H1 (cell line): ENCODE data around the gene DDC. TPM values are rescaled to one million over a fixed set of nuclear protein-coding genes. Genes with fewer than 3 reads are reported as not detected.

Source experiments
- CTCF ChIA-PET: fragments of 300-600 bp; sonication (Branson Sonifier 250); formaldehyde crosslinking; loops from one replicate; lab custom pipeline; 2021; ENCODE audit not compliant: partially characterized antibody; lab: Charles Lee
- POLR2A ChIA-PET: fragments of 300-600 bp; sonication (Branson Sonifier 250); formaldehyde crosslinking; loops from one replicate; lab custom pipeline; 2021; ENCODE audit warnings: inconsistent platforms; ENCODE audit not compliant: partially characterized antibody; lab: Charles Lee
- DNase-seq, 2 experiments: peaks; one replicate each; pipeline versions ENCODE4 v3.0.0 to v3.0.0-alpha.2; 2010 to 2022; ENCODE audit warnings: low spot score in 2 of 2, low read depth in 1 of 2, mixed read lengths in 1 of 2
- FAIRE-seq: peaks from 2 replicates; lab custom pipeline; 2011; peaks lifted over from hg19 to GRCh38; lab: Jason Lieb, UNC
- H2AFZ ChIP-seq: 2 replicates; pipeline ENCODE4 v1.8.1; 2012; ENCODE audit warnings: low read length, inconsistent platforms
- H2AK5ac ChIP-seq: 2 replicates; pipeline ENCODE4 v1.6.1; 2013; ENCODE audit warnings: low read depth, low read length
- H2BK120ac ChIP-seq: replicated peaks from 2 replicates; pipeline ENCODE3; 2013; ENCODE audit warnings: low read depth, low read length, inconsistent platforms
- H2BK12ac ChIP-seq: 2 replicates; pipeline ENCODE4 v1.6.1; 2013; ENCODE audit warnings: low read depth, low read length
- H2BK15ac ChIP-seq: 2 replicates; pipeline ENCODE4 v1.6.1; 2013; ENCODE audit warnings: low read length
- H2BK20ac ChIP-seq: 2 replicates; pipeline ENCODE4 v1.6.1; 2013; ENCODE audit warnings: low read length
- H2BK5ac ChIP-seq: 2 replicates; pipeline ENCODE4 v1.6.1; 2013; ENCODE audit warnings: low read depth, low read length
- H3K14ac ChIP-seq: 2 replicates; pipeline ENCODE4 v1.6.1; 2013; ENCODE audit warnings: inconsistent platforms; ENCODE audit not compliant: insufficient read length
- H3K18ac ChIP-seq: 2 replicates; pipeline ENCODE4 v1.6.1; 2013; ENCODE audit warnings: low read length; ENCODE audit errors: extremely low read depth
- H3K23ac ChIP-seq: 2 replicates; pipeline ENCODE4 v1.6.1; 2013; ENCODE audit warnings: inconsistent platforms; ENCODE audit not compliant: insufficient read length
- H3K23me2 ChIP-seq: 2 replicates; pipeline ENCODE4 v1.6.1; 2013; ENCODE audit warnings: low read depth, low read length
- H3K27ac ChIP-seq: 2 replicates; pipeline ENCODE4 v1.6.1; 2011; ENCODE audit warnings: low read depth, low read length, inconsistent platforms
- H3K27me3 ChIP-seq, 4 experiments: replicated peaks in 1 of 4; 1 replicate in 1 of 4; 2 replicates in 3 of 4; pipeline versions ENCODE4 v1.6.1 to v1.8.1; 2011 to 2013; ENCODE audit warnings: low read length in 3 of 4, mild to moderate bottlenecking in 3 of 4, inconsistent platforms in 2 of 4, mixed read lengths in 2 of 4, moderate library complexity in 1 of 4; ENCODE audit not compliant: control insufficient read depth in 3 of 4, insufficient read depth in 3 of 4; ENCODE audit errors: extremely low read depth in 1 of 4
- H3K36me3 ChIP-seq, 4 experiments: 2 replicates each; pipeline versions ENCODE4 v1.6.1 to v1.8.1; 2011 to 2013; ENCODE audit warnings: mild to moderate bottlenecking in 4 of 4, low read length in 3 of 4, moderate library complexity in 2 of 4, control low read depth in 1 of 4, inconsistent platforms in 1 of 4; ENCODE audit not compliant: insufficient read depth in 4 of 4, control insufficient read depth in 2 of 4
- H3K4ac ChIP-seq: replicated peaks from 2 replicates; pipeline ENCODE3; 2013; ENCODE audit warnings: low read length, low read depth, mixed read lengths, inconsistent platforms; ENCODE audit not compliant: insufficient read length
- H3K4me1 ChIP-seq, 4 experiments: replicated peaks in 1 of 4; 1 replicate in 1 of 4; 2 replicates in 3 of 4; pipeline versions ENCODE4 v1.6.1 to v1.8.1; 2011 to 2013; ENCODE audit warnings: low read length in 3 of 4, inconsistent platforms in 2 of 4, mixed read lengths in 1 of 4; ENCODE audit not compliant: insufficient read depth in 4 of 4, control insufficient read depth in 3 of 4
- H3K4me2 ChIP-seq, 2 experiments: 2 replicates each; pipeline versions ENCODE4 v1.6.1 to v1.8.1; 2011 to 2013; ENCODE audit warnings: low read depth in 2 of 2, low read length in 2 of 2, control low read depth in 1 of 2, inconsistent platforms in 1 of 2, mild to moderate bottlenecking in 1 of 2; ENCODE audit not compliant: insufficient read depth in 1 of 2
- H3K4me3 ChIP-seq, 4 experiments: fragments of 200-600, 300-600 bp in 1 of 4; sonication (generic), shearing (Covaris generic), sonication (Bioruptor Twin) in 1 of 4; 2 replicates each; pipeline versions ENCODE4 v1.5.1 to v1.8.1; 2011 to 2016; ENCODE audit warnings: low read length in 4 of 4, low read depth in 3 of 4, control low read depth in 2 of 4, inconsistent platforms in 2 of 4, mild to moderate bottlenecking in 2 of 4, mixed read lengths in 1 of 4, moderate library complexity in 1 of 4; ENCODE audit not compliant: insufficient read depth in 2 of 4; ENCODE audit errors: extremely low read depth in 1 of 4
- H3K56ac ChIP-seq: replicated peaks from 2 replicates; pipeline ENCODE3; 2013; ENCODE audit warnings: low read depth, mild to moderate bottlenecking, mixed read lengths, low read length, inconsistent platforms; ENCODE audit not compliant: insufficient read length
- H3K79me1 ChIP-seq: 2 replicates; pipeline ENCODE4 v1.6.1; 2013; ENCODE audit warnings: low read depth, low read length, control low read depth
- H3K79me2 ChIP-seq, 2 experiments: 2 replicates each; pipeline versions ENCODE4 v1.6.1 to v1.8.1; 2012 to 2013; ENCODE audit warnings: low read length in 2 of 2, mild to moderate bottlenecking in 2 of 2, inconsistent platforms in 1 of 2; ENCODE audit not compliant: insufficient read depth in 2 of 2, control insufficient read depth in 1 of 2
- H3K9ac ChIP-seq, 4 experiments: replicated peaks in 1 of 4; 1 replicate in 1 of 4; 2 replicates in 3 of 4; pipeline versions ENCODE4 v1.6.1 to v1.8.1; 2011 to 2013; ENCODE audit warnings: low read depth in 3 of 4, low read length in 3 of 4, control low read depth in 2 of 4, mild to moderate bottlenecking in 2 of 4, moderate library complexity in 2 of 4, inconsistent platforms in 1 of 4; ENCODE audit errors: extremely low read depth in 1 of 4
- H3K9me3 ChIP-seq, 2 experiments: 2 replicates each; pipeline versions ENCODE4 v1.6.1 to v1.8.1; 2012 to 2013; ENCODE audit warnings: mild to moderate bottlenecking in 2 of 2, moderate library complexity in 2 of 2, control low read depth in 1 of 2, inconsistent platforms in 1 of 2, low read depth in 1 of 2, low read length in 1 of 2, mixed read lengths in 1 of 2; ENCODE audit not compliant: insufficient read depth in 2 of 2
- H4K20me1 ChIP-seq, 2 experiments: replicated peaks in 1 of 2; 2 replicates each; pipeline versions ENCODE3 to v1.8.1; 2011 to 2013; ENCODE audit warnings: inconsistent platforms in 2 of 2, low read length in 2 of 2, mild to moderate bottlenecking in 1 of 2; ENCODE audit not compliant: insufficient read depth in 2 of 2, control insufficient read depth in 1 of 2
- H4K5ac ChIP-seq: 2 replicates; pipeline ENCODE4 v1.6.1; 2013; ENCODE audit warnings: low read length, low read depth, mixed read lengths, inconsistent platforms; ENCODE audit not compliant: insufficient read length
- H4K8ac ChIP-seq: 2 replicates; pipeline ENCODE4 v1.8.0; 2013; ENCODE audit warnings: mild to moderate bottlenecking, moderate library complexity, low read length, inconsistent platforms; ENCODE audit not compliant: insufficient read depth; ENCODE audit errors: extremely low read depth
- H4K91ac ChIP-seq: replicated peaks from 2 replicates; pipeline ENCODE3; 2013; ENCODE audit warnings: low read length, mixed read lengths, inconsistent platforms; ENCODE audit not compliant: insufficient read length
- ASH2L ChIP-seq: fragments of 200-600, 300-600 bp; sonication (generic); IDR thresholded peaks from one replicate; pipeline ENCODE4 v1.7.1; 2017; ENCODE audit warnings: low read length
- CTBP2 ChIP-seq: IDR thresholded peaks from 2 replicates; pipeline ENCODE4 v1.7.0; 2011; ENCODE audit warnings: borderline replicate concordance, mild to moderate bottlenecking, moderate library complexity, mixed read lengths, low read length; ENCODE audit not compliant: insufficient read depth, insufficient read length
- CTCF ChIP-seq, 3 experiments: IDR thresholded peaks; 1 replicate in 2 of 3; 2 replicates in 1 of 3; pipeline versions ENCODE4 v1.5.1 to v1.6.1; 2011; ENCODE audit warnings: low read length in 3 of 3, mild to moderate bottlenecking in 3 of 3, inconsistent platforms in 2 of 3, low read depth in 1 of 3, moderate library complexity in 1 of 3; ENCODE audit not compliant: insufficient read depth in 1 of 3; ENCODE audit errors: control extremely low read depth in 1 of 3
- EP300 ChIP-seq, 2 experiments: IDR thresholded peaks; 1 replicate in 1 of 2; 2 replicates in 1 of 2; pipeline ENCODE4 v1.6.1; 2011 to 2012; ENCODE audit warnings: low read depth in 2 of 2, low read length in 2 of 2, mild to moderate bottlenecking in 2 of 2, borderline replicate concordance in 1 of 2, inconsistent platforms in 1 of 2, moderate library complexity in 1 of 2
- POU5F1 ChIP-seq: IDR thresholded peaks from 2 replicates; pipeline ENCODE4 v1.6.1; 2011; ENCODE audit warnings: low read depth, mild to moderate bottlenecking, low read length, moderate library complexity
- RXRA ChIP-seq: IDR thresholded peaks from 2 replicates; pipeline ENCODE4 v1.6.1; 2011; ENCODE audit warnings: low read depth, mild to moderate bottlenecking, low read length, moderate library complexity; ENCODE audit not compliant: insufficient read depth
- SIN3A ChIP-seq, 2 experiments: IDR thresholded peaks in 1 of 2; conservative IDR thresholded peaks in 1 of 2; 2 replicates each; pipeline ENCODE4 v1.6.1; 2011 to 2012; ENCODE audit warnings: low read length in 2 of 2, improper control_type of control experiment in 1 of 2, low read depth in 1 of 2, mild to moderate bottlenecking in 1 of 2
- TEAD4 ChIP-seq: IDR thresholded peaks from 2 replicates; pipeline ENCODE4 v1.6.1; 2012; ENCODE audit warnings: low read depth, low read length, inconsistent platforms, mixed read lengths
- WGBS, 2 experiments: shearing (Covaris generic) in 1 of 2; methylation state at CpG; one replicate each; pipeline versions ENCODE4 v1.1.6 to v1.1.7; 2013 to 2015; ENCODE audit warnings: low lambda C conversion rate in 2 of 2, mixed read lengths in 2 of 2, inconsistent platforms in 1 of 2, low coverage in 1 of 2, missing lambda C conversion rate in 1 of 2; ENCODE audit not compliant: insufficient replicate concordance in 2 of 2, insufficient coverage in 1 of 2, insufficient read length in 1 of 2; ENCODE audit errors: extremely low coverage in 1 of 2, missing lambda C conversion rate in 1 of 2; 5-methylcytosine and 5-hydroxymethylcytosine counted together
- polyA plus RNA-seq, 7 experiments: library from polyadenylated mRNA; depleted of rRNA in 3 of 7; stranded (reverse) in 5 of 7; unstranded in 2 of 7; fragments of >200 nt in 5 of 7; fragments of 200-250 nt in 2 of 7; gene quantifications; 1 replicate in 5 of 7; 2 replicates in 1 of 7; 4 replicates in 1 of 7; pipeline versions ENCODE4 v1.2.1 to v1.2.3, GENCODE V29; 2011 to 2013; ENCODE audit warnings: missing spikeins in 2 of 7, mixed read lengths in 2 of 7
- total RNA-seq: library from RNA; stranded (reverse); fragmentation: NEBNext Ultra II Directional; extraction: Animal tissue kit (Norgen Biotek cat#: 25700); gene quantifications from 2 replicates; pipeline ENCODE4 v1.2.1, GENCODE V29; 2021

DDC gene
- total and polyA plus RNA-seq, 2 of the 8 experiments (the other 6 are each of a cell fraction or from before 2014, with no cell fraction given): 0.05 TPM; not detected in 1

- Histone ChIP-seq H3K36me3 (no peaks in the 10 kb centered on the region; a peak in 1 of 8 replicates), H3K4me2 (no peak overlapping the region), H3K56ac (no peak overlapping the region), H2BK12ac (no peak overlapping the region), H3K14ac (no peak overlapping the region), H3K18ac (no peak overlapping the region), H4K20me1 (no peaks in the 10 kb centered on the region), H2AK5ac (no peak overlapping the region), H3K4me1 (no peaks in the 10 kb centered on the region), H3K4ac (no peak overlapping the region), H2BK20ac (no peak overlapping the region), H2BK15ac (no peak overlapping the region), H2BK120ac (no peak overlapping the region), H2AFZ (no peak overlapping the region), H3K27me3 (no peaks in the 10 kb centered on the region), H3K23me2 (no peaks in the 10 kb centered on the region), H4K8ac (no peak overlapping the region), H3K9me3 (no peaks in the 10 kb centered on the region), H4K91ac (no peak overlapping the region), H3K23ac (no peak overlapping the region), H3K27ac (no peak overlapping the region), H3K79me2 (no peaks in the 10 kb centered on the region), H3K4me3 (no peak overlapping the region), H2BK5ac (no peak overlapping the region), H3K9ac (no peak overlapping the region), H4K5ac (no peak overlapping the region), H3K79me1 (no peaks in the 10 kb centered on the region)
- CTCF ChIA-PET: interaction anchor here (0.8 to 2.6 kb wide), 3 partner anchors 8 to 564 kb away, joined by 3 to 6 read pairs (median 3); no protein-coding TSS in a partner anchor
- whole genome bisulfite sequencing, 2 experiments: 83% methylated on average over 3 of the region's 3 CpGs; no CpG with 5 or more reads in 1 of the 2 experiments
- FAIRE-seq: no peak
- POLR2A ChIA-PET: interaction anchor here (0.9 to 1.0 kb wide), 2 partner anchors 11 to 14 kb away, joined by 3 read pairs; partner anchors contain the start of gene FIGNL1
- DNase-seq: no peak
- TF ChIP-seq ASH2L: no peak
- no peak for TF ChIP-seq EP300 (IDR thresholded peaks at IDR 0.05; ENCODE audit: borderline replicate concordance in 1 of 2, low read depth in 2 of 2, low read length in 2 of 2)
- no peak for TF ChIP-seq CTCF (IDR thresholded peaks at IDR 0.05; ENCODE audit: control extremely low read depth in 1 of 3, insufficient read depth in 1 of 3, low read depth in 1 of 3, low read length in 3 of 3)
- no peak for TF ChIP-seq POU5F1
- no peak for TF ChIP-seq SIN3A (conservative IDR thresholded peaks at IDR 0.05 in 1 of 2, IDR thresholded peaks at IDR 0.05 in 1 of 2; ENCODE audit: low read depth in 1 of 2, low read length in 2 of 2)
- TF ChIP-seq CTBP2: no peak
- TF ChIP-seq RXRA: no peak
- no peak for TF ChIP-seq TEAD4
These were observed 128.9 kb downstream of the DDC start for GRCh38 chr7:50436133-50436806.
